Measurements from ENCODE around the gene DPP6.
"Not testable (repeated sequence)": the region's sequence is repeated elsewhere in the genome, so short reads cannot be mapped to it uniquely, and the experiment has no call there.

DNA sequence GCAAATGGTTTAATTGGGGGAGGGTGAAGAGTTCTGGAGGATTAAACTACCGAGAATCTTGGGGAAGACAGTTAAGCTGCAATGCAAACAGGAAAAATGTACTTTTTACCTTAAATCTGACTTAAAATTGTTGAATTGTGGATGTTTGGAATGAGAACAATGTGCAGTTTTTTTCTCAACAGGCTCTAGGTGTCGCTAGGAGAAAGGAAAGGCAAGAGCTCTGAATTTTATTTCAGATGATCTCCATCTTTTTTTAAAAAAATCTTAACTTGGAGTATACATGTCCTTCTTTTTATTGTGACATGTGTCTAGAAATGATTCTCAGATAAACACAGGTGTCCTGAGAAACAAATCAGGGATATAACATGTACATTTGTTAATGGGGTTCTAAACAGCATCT is 2.5 kb downstream of the DPP6 start:
- TF ChIP-seq POLR2A, POLR2AphosphoS5, EP300 (IDR thresholded peaks at IDR 0.05): not testable (repeated sequence)
- TF ChIP-seq, protein P1, sequence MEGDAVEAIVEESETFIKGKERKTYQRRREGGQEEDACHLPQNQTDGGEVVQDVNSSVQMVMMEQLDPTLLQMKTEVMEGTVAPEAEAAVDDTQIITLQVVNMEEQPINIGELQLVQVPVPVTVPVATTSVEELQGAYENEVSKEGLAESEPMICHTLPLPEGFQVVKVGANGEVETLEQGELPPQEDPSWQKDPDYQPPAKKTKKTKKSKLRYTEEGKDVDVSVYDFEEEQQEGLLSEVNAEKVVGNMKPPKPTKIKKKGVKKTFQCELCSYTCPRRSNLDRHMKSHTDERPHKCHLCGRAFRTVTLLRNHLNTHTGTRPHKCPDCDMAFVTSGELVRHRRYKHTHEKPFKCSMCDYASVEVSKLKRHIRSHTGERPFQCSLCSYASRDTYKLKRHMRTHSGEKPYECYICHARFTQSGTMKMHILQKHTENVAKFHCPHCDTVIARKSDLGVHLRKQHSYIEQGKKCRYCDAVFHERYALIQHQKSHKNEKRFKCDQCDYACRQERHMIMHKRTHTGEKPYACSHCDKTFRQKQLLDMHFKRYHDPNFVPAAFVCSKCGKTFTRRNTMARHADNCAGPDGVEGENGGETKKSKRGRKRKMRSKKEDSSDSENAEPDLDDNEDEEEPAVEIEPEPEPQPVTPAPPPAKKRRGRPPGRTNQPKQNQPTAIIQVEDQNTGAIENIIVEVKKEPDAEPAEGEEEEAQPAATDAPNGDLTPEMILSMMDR (IDR thresholded peaks at IDR 0.05), result not testable (repeated sequence)
